GM18520 (cell line): ENCODE measurements around the gene NPFFR2.
"Not testable (repeated sequence)": the region's sequence is repeated elsewhere in the genome, so short reads cannot be mapped to it uniquely, and the experiment has no call there.

Experiments
- ATAC-seq: cut with Tn5 transposase; IDR thresholded peaks from one replicate; pipeline ENCODE4 v1.9.1; 2021; ENCODE audit not compliant: unreplicated experiment

NPFFR2 gene

DNA sequence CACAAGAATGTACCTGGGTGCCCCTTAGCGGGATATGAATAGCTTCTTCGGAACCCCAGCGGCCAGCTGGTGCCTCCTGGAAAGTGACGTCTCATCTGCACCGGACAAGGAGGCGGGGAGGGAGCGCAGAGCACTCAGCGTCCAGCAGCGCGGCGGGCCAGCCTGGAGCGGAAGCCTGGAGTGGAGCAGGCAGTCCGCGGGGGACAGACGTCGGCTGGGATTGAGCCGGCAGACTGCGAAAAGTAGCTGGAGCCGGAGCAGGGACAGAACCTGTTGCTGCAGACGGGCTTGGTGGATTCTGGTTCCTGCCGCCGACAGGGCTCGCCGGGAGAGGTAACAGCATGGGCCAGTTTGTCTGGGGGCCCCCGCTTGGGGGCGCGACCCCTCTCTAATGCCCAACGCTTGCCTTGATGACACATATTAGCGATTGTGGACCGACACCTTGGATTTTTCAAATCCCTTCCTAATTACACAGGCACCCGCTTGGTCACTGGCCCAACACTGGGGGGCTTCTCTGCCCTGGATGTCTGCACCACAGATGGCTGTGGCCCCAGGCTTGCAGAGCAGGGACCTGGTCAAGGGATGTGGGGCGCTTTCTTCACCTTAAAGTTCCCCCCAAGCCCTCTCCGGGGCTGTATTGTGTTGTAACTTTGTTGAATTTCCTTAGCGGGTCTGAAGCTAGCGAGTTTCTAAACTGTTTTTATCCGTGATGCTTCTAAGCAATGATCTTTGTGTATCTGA lies at the start of gene NPFFR2:
TSS of gene NPFFR2 (plus strand) at position 133 of the 741 bp plus-strand sequence. CDS start 96,592 bp downstream, outside the sequence.
- no peak for ATAC-seq

DNA sequence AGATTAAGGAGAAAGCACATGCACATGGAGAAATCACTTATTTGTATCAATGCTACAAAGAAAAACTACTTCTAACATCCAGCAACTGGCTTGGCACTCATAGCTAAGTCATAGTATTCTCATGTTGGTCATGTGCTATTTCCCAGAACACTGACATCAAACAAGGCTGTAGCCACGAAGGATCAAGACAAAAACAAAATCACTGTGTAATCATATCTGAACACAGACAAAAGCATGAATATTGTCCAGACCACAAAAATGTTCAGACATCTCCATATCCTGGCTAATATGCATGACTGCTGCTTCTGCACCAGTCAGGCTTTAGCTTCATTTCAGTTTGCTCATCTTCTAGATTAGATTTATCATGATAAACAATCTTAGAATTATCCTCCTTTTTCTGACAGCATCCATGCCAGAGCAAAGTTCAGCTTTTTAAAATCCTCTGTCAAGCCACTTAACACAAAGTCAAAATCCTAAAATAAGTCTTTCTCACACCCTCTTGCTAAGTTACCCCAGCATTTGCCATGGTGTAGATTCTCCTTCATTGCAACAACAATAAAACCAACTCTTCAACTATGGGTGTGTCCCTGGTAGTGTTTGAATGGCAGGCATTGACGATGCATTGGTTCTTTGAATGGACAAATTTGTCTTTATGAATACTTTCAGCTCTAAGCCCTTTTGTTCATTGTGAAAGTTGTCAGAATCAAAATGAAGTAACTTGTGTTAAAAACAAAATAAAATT lies 39.1 kb upstream of the NPFFR2 start:
- no peak for ATAC-seq

DNA sequence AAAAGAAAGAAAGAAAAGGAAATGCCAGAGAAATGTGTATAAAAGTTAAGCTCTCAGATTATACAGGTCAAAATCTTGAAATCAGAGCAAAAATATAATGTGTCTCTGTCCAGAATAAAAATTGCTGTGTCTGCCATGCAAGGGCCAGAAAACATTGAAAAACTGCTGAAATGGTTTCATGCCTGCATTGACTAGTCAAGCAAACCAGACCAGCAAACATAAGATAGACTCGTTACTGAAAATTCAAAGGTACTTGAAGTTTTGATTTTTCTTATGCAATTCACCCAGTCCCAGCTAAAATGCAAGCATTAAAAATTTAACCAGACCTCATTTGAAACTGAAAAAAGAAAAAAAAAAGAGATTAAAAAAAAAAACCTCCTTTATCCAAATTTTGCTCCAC lies 37.2 kb upstream of the NPFFR2 start:
- ATAC-seq: no peak

DNA sequence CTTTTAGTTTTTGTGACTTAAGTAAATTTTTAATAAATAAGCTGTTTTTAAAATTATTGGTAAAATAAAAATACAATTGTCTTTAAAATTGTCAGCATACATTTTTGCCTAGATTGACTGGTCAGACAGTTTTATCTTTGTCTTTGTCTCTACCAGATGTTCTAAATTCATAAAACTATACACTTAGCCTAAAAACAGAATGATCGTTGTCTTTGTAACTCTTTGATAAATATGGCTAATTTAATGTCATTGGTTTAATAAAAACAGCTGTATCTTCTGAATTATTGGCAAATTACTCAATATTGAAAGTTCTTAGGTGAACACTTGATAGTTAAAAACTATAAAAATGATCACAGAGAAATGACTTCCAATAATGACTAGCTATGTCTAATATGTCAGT lies 36.5 kb upstream of the NPFFR2 start:
- no peak for ATAC-seq

DNA sequence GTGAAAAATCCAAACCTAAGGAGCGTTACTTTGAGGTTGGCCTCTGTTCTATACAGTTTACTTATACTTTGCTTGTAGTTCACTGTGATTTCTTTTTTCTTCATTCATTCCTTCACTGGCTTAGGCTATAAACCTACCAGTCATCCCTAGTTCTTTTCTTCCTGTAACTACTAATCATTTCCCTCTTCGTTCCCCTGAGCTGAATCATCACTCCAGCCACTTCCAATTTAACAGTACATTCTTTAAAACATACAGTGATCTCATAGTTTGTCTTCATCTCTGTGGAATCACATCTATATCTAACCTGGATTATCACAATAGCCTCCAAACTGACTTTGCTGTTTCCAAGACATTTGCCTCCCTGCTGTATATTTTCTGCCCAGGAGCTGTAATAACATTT lies 25.2 kb upstream of the NPFFR2 start:
- no peak for ATAC-seq

DNA sequence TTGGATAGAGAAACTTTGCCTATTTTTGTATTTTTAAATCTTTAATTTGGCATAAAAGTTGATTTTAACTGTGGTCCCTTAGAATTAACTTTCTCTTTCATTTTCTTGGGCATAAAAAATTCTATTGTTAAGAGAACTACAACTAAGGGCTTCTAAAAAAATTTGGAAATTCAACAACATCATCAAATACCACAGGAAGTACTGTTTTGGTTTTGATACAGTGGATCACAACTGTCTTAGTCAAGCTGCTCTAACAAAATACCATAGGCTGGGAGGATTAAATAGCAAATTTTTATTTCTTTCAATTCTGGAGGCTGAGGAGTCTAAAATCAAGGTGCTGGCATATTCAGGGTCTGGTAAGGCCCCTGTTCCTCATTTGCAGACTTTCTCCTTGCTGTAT lies 19.9 kb upstream of the NPFFR2 start:
- ATAC-seq: no peak

DNA sequence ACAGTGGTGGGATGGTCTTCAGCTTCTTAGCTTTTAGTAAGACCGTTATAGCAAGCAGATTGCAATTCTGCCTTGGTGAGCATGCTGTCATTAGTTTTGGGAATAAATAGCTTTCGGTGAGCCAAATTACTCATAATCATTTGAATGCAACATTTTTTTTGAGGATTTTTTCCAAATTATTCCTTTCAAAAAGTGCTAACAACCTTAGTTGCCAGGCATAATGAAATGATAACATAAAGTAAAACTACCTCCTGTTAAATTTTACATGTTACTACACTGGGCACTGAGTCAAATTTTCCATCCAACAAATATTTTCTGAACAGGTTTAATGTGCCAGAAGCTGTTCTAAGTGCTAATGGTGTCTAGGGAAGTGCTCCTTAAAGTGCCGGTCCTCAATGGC lies 15.8 kb upstream of the NPFFR2 start:
- no peak for ATAC-seq

DNA sequence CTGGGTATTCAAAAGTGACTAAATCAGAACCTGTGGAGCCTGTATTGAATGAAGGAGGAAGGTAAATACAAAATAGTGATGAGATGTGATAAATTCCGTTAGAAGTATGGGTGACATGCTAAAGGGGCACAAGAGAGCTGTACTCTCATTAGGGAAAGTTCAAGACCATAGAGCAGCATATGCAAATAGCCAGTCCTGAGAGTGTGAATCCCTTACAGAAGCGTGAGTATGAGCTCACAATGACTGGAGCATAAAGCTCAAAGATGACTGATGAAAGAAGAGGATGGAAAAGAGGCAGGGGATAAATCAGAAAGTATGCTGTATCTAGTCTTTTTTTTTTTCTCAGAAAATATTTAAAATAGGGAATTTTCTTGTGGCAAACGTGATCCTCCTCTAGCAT lies 12.1 kb upstream of the NPFFR2 start:
- ATAC-seq: no peak

DNA sequence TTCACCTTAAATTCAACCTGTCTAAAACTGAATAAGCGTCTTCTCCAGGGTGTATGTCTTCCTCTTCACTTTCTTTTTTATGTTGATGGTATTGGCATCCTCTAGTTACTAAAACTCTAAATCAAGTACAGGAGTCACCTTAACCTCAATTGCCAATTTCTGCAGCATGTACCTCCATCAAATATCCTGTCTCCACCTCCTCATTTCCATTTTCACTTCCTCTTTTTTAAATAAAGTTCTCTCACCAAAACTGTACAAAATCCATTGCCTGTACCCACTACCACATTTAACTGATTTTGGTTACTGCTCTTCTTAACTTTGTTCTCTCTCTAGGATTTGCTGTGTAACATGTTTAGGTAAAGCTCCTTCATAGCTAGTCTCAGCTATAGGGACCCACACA lies 9.2 kb upstream of the NPFFR2 start:
- no peak for ATAC-seq

DNA sequence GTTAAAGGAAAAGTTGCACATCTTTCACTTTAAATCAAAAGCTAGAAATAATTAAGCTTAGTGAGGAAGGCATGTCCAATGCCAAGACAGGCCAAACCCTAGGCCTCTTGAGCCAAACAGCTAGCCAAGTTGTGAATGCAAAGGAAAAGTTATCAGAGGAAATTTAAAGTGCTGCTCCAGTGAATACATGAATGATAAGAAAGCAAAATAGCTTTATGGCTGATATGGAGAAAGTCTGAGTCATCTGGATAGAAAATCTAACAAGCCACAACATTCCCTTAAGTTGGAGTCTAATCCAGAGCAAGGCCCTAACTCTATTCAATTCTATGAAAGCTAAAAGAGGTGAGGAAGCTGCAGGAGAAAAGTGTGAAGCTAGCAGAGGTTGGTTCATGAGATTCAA lies 23.8 kb downstream of the NPFFR2 start:
- ATAC-seq: no peak

DNA sequence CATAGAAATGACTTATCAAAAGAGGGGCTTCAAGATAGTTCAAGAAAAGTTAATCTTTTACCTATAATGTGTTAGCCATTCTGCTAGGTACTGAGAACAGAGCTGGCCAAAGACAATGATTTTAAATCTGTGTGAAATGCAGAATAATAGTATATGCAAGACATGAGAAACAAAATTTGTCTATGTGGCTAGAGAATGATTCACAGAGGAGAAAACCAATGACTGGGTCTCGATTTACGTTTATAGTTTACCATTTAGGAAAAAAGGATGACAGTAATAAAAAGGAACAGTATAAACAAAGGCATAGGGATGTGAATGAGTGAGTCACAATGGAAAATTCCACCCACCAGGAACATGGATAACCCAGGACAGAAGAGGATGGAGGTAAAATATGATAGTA lies 31.9 kb downstream of the NPFFR2 start:
- no peak for ATAC-seq

DNA sequence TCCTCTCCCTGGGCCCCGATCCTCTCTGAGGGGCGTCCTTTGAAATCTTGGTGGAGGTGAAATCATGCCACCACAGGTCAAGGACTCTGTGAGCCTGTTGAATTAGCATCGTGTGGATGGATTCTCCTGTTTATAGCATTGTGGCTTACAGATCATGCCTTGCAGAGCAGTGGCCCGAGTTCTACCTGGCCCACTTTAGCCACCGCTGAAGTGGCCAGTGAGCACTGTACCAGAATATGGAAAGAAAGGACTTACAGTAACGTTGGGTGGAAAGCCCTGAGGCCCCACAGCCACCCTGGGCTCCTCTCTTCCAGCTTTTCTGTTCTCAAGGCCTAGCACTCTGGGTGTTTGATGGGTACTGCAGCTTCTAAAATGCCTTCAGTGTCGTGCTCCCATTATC lies 35.3 kb downstream of the NPFFR2 start:
- no peak for ATAC-seq

DNA sequence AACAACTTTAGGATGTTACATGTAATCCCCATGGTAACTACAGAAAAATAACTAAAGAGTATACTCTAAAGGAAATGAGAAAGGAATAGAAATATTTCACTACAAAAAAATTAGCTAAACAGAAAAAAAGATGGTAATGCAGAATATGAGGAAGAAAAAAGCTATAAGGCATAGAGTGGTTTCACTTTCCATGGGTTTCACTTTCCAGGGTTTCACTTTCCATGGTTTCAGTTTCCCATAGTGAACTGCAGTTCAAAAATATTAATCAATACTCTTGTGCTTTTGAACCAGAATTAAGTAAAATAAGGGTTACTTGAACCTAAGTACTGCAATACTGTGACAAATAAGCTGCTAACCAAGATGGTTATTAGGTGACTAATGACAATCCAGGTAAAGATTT lies 42.0 kb downstream of the NPFFR2 start:
- no peak for ATAC-seq

DNA sequence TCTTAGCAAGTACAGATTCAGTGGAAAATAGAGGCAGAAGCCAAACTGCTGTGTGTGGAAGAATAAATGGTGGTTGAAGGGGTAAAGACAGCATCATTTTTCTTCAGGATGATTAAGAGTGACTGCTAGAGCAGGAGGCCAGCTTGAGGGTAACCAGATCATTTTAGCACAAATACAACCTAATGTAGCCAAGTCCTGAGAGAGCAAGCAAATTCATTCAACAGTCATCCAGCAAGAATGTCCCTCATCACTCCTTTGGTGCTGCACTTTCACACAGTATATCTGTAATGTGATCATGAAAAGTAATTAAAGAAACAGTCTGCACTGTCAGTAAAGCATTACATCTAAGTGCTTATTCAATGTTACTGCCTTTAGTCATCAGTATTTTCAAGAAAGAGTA lies 44.8 kb downstream of the NPFFR2 start:
- no peak for ATAC-seq

DNA sequence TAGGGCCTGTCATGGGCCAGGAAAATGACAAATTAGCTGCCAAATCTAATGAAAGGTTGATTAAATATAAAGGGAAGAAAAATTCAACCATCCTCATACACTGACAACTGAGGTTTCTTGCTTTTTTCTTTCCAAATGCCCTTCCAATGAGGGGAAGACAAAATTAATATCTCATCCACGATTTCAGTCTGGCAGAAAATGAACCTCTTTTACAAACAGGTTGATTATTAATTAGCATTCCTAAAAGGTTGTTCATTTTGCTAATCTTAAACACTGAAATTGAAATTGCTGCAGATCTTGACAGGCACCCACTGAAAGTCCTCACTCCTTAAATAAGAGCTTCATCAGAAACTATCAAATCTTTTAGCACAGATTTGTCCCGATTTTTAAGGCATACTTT lies 45.5 kb downstream of the NPFFR2 start:
- no peak for ATAC-seq

DNA sequence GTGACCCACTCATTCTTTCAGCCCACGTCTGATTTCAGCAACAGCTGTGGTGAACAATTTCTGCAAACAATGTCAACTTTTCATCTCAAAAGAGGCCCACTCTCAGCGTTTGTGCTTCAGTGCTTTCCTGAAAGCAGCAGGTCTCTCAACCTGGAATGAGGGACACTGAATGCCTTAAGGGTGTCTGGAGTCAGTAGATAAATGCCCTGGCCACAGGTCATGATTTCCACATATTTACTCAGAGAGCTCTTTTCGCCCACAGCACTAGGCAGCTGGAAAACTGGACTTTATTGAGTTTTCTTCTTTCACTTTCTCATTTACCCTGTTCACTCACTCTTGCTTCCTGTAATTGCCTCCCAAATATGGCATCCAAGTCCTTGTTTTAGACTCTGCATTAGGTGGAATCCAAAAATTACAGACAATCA lies 52.8 kb downstream of the NPFFR2 start:
- ATAC-seq: peak; percentile 42

DNA sequence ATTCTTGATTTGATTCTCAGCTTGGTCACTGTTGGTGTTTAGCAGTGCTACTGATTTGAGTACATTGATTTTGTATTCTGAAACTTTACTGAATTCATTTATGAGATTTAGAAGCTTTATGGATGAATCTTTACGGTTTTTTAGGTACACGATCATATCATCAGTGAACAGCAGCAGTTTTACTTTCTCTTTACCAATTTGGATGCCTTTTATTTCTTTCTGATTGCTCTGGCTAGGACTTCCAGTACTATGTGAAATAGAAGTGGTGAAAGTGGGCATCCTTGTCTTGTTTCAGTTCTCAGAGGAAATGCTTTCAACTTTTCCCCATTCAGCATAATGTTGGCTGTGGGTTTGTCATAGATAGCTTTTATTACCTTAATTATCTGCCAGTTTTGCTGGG lies 58.8 kb downstream of the NPFFR2 start:
- ATAC-seq: not testable (repeated sequence)

DNA sequence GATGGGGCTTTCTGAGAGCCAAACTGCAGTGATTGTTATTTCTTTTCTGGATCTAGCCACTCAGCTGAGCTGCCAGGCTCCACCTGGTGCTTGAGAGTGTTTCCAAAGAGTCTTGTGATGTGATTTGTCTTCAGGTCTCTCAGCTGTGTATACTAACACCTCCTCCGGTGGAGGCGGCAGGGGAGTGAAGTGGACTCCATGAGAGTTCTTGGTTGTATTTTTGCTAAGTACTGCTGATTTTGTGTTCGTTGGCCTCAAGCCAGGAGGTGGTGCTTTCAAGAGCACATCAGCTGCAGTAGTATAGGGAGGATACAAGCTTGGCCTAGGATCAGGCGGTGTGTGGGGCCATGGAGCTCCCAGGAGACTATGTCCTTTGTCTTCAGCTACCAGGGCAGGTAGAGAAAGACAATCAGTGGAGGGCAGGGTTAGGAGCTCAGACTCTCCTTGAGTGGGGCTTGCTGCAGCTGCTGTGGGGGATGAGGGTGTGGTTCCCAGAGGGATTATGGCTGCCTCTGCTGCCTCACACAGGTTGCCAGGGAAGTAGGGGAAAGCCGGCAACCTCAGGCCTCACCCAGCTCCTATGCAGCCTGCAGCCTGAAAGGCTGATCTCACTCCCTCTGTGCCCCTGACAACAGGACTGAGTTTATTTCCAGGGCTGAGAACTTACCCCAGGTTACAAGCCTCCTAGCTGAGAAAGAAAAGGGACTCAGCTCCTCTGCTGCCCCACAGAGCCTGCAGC lies 62.4 kb downstream of the NPFFR2 start:
- no peak for ATAC-seq

DNA sequence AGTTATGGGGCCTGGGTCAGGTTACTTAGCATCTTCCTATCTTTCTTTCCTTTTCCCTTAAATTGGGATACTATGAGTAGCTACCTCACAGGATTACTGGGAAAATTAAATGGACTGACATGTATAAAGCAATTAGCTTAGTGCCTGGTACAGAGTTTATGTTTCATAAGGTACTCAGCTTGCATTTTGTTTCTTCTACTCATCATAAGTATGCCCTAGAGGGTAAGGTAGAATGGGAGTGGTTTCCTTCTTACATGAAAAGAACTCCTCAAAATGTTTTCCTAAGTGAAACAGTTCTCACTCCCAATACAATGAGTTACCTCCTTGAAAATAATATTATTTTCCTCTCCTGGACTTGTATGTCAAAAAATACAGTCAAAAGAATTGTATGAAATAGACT lies 75.7 kb downstream of the NPFFR2 start:
- no peak for ATAC-seq

DNA sequence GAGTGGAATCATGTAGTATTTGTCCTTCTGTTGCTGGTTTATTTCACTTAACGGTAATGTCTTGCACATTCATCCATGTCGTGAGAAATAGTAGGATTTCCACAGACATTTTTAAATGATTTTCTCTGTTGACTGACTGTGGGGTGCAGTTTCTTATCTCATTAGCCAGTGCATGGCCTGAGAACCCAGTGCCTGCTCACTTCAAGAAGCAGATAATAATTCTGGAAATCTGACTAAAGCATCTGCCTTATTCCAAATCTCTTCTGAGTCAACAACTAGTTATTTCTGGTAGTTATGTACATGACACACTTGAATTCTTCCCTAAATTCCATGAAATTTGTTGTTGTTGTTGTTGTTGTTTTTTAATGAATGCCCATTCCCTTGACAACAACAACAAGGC lies 77.6 kb downstream of the NPFFR2 start:
- no peak for ATAC-seq

DNA sequence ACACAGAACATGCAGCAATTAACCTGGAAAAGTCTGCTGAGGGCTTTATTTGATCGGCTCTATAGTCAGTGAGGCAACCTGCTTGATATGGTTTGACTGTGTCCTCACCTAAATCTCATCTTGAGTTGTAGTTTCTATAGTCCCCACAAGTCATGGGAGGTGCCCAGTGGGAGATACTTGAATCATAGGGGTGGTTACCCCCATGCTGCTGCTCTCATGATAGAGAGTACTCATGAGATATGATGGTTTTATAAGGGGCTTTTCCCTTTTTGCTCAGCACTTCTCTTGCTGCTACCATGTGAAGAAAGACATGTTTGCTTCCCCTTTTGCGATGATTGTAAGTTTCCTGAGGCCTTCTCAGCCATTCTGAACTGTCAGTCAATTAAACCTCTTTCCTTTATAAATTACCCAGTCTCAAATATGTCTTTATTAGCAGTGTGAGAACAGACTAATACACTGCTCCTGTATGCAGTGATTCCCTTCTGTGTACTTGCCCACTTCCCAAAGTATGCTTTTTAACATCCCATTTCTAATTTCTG lies 78.2 kb downstream of the NPFFR2 start:
- ATAC-seq: no peak

DNA sequence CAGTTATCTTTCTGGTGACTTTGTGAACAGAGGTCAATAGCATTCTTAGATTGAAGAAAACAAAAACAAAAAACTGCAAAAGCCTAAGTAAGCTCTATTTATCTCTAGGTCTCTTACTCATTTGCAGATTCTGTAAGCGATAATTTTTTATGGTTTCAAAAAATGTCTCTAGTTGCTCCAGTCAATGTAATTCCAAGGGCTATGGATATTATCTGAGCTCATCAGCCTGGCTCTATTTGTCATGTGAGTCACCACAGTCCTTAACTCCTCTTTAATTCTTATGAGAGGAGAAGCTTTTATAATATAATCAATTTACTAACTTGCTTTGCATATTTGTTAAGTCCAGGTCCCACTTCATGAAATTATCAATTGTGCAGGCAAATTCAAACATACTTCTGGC lies 79.1 kb downstream of the NPFFR2 start:
- ATAC-seq: no peak
